Activated T-helper 1 cell treated with anti-CD3 and anti-CD28 coated beads, Interleukin-12 subunit alpha, Interleukin-12 subunit beta, Interleukin-2, Interleukin-4 antibody, amounts not matched to agents 30 ng/mL and 10 ng/mL and 1 ng/mL, durations not matched to agents 14 hours and 24 hours and 36 hours (primary cell): ENCODE data around the gene HES5. TPM values are rescaled to one million over a fixed set of nuclear protein-coding genes. Genes with fewer than 3 reads are reported as not detected.

Experiments
- DNase-seq: peaks from one replicate; pipeline ENCODE4 v3.0.0; 2021; ENCODE audit warnings: low spot score
- H3K27ac Mint-ChIP-seq: one replicate; pipeline ENCODE4 v1.8.0; 2021; ENCODE audit warnings: mild to moderate bottlenecking, mixed read lengths
- H3K27me3 Mint-ChIP-seq: one replicate; pipeline ENCODE4 v1.8.0; 2022; ENCODE audit warnings: mild to moderate bottlenecking, moderate library complexity, mixed read lengths; ENCODE audit not compliant: insufficient read depth
- H3K36me3 Mint-ChIP-seq: one replicate; pipeline ENCODE4 v1.8.0; 2021; ENCODE audit warnings: low read depth, mixed read lengths
- H3K4me1 Mint-ChIP-seq: one replicate; pipeline ENCODE4 v1.8.0; 2021; ENCODE audit warnings: low read depth, mixed read lengths
- H3K4me3 Mint-ChIP-seq: one replicate; pipeline ENCODE4 v1.8.0; 2021; ENCODE audit warnings: mild to moderate bottlenecking, moderate library complexity, mixed read lengths
- H3K9me3 Mint-ChIP-seq: one replicate; pipeline ENCODE4 v1.8.0; 2021; ENCODE audit warnings: mixed read lengths
- intact Hi-C: fragments of 100-400 bp; cut with micrococcal nuclease; formaldehyde crosslinking; loops from one replicate; pipeline ENCODE4 v1.15.1; 2024
- total RNA-seq: library from RNA; stranded (reverse); gene quantifications from 2 replicates; pipeline ENCODE4 v1.2.3, GENCODE V29; 2022

Gene HES5
- total RNA-seq, 1 donor from 2014 or later: not detected

- peaks cover 15% of the 10 kb centered on the region for H3K27me3 Mint-ChIP-seq
- intact Hi-C loops: no loop called here
- H3K4me1 Mint-ChIP-seq: no peaks in the 10 kb centered on the region
- H3K9me3 Mint-ChIP-seq: no peaks in the 10 kb centered on the region
- H3K4me3 Mint-ChIP-seq: no peak overlapping the region
- no peaks in the 10 kb centered on the region for H3K36me3 Mint-ChIP-seq
- H3K27ac Mint-ChIP-seq: no peak overlapping the region
- no peak for DNase-seq
Measured at GRCh38 chr1:2539312-2539907, 9.3 kb upstream of the HES5 start.

GRCh38 chr1:2538872-2539271 is 8.8 kb upstream of the HES5 start:
- Mint-ChIP-seq H3K4me1 (no peaks in the 10 kb centered on the region), H3K27me3 (peaks cover 18% of the 10 kb centered on the region), H3K4me3 (no peak overlapping the region), H3K27ac (no peak overlapping the region), H3K9me3 (no peaks in the 10 kb centered on the region), H3K36me3 (no peaks in the 10 kb centered on the region)
- intact Hi-C loops: no loop called here
- no peak for DNase-seq

GRCh38 chr1:2538376-2538775 is 8.3 kb upstream of the HES5 start:
- intact Hi-C loops: no loop called here
- H3K27me3 Mint-ChIP-seq: peaks cover 20% of the 10 kb centered on the region
- H3K4me3 Mint-ChIP-seq: no peak overlapping the region
- no peaks in the 10 kb centered on the region for H3K4me1 Mint-ChIP-seq
- no peaks in the 10 kb centered on the region for H3K9me3 Mint-ChIP-seq
- no peaks in the 10 kb centered on the region for H3K36me3 Mint-ChIP-seq
- H3K27ac Mint-ChIP-seq: no peak overlapping the region
- DNase-seq: no peak

GRCh38 chr1:2537784-2538115 is 7.7 kb upstream of the HES5 start:
- H3K9me3 Mint-ChIP-seq: no peaks in the 10 kb centered on the region
- intact Hi-C loops: no loop called here
- H3K4me3 Mint-ChIP-seq: no peak overlapping the region
- peaks cover 23% of the 10 kb centered on the region for H3K27me3 Mint-ChIP-seq
- H3K27ac Mint-ChIP-seq: no peak overlapping the region
- H3K4me1 Mint-ChIP-seq: no peaks in the 10 kb centered on the region
- no peaks in the 10 kb centered on the region for H3K36me3 Mint-ChIP-seq
- DNase-seq: no peak

- Mint-ChIP-seq H3K27ac (no peak overlapping the region), H3K4me1 (no peaks in the 10 kb centered on the region), H3K9me3 (no peaks in the 10 kb centered on the region), H3K27me3 (peaks cover 20% of the 10 kb centered on the region), H3K4me3 (no peak overlapping the region), H3K36me3 (no peaks in the 10 kb centered on the region)
- intact Hi-C loops: no loop called here
- DNase-seq: no peak
Measured at GRCh38 chr1:2535981-2536380, 5.9 kb upstream of the HES5 start.

GRCh38 chr1:2535455-2535854 is 5.4 kb upstream of the HES5 start:
- Mint-ChIP-seq H3K27me3 (peaks cover 22% of the 10 kb centered on the region), H3K4me3 (no peak overlapping the region), H3K36me3 (no peaks in the 10 kb centered on the region), H3K9me3 (no peaks in the 10 kb centered on the region), H3K27ac (no peak overlapping the region), H3K4me1 (no peaks in the 10 kb centered on the region)
- no peak for DNase-seq
- intact Hi-C loops: no loop called here

- H3K4me1 Mint-ChIP-seq: no peaks in the 10 kb centered on the region
- peaks cover 22% of the 10 kb centered on the region for H3K27me3 Mint-ChIP-seq
- intact Hi-C loops: no loop called here
Measured at GRCh38 chr1:2534687-2535441, 4.8 kb upstream of the HES5 start.

GRCh38 chr1:2534315-2534686 is 4.2 kb upstream of the HES5 start:
- Mint-ChIP-seq H3K9me3 (no peaks in the 10 kb centered on the region), H3K27me3 (peaks cover 22% of the 10 kb centered on the region), H3K4me3 (no peak overlapping the region), H3K4me1 (no peaks in the 10 kb centered on the region), H3K36me3 (no peaks in the 10 kb centered on the region), H3K27ac (no peak overlapping the region)
- intact Hi-C loops: no loop called here
- DNase-seq: no peak

More at GRCh38 chr1:2534687-2535441, 4.8 kb upstream of the HES5 start:
- DNase-seq: no peak
- Mint-ChIP-seq H3K4me3 (no peak overlapping the region), H3K27ac (no peak overlapping the region), H3K9me3 (no peaks in the 10 kb centered on the region), H3K36me3 (no peaks in the 10 kb centered on the region)

GRCh38 chr1:2533365-2533764 is 3.3 kb upstream of the HES5 start:
- H3K27ac Mint-ChIP-seq: no peak overlapping the region
- H3K9me3 Mint-ChIP-seq: no peaks in the 10 kb centered on the region
- H3K4me3 Mint-ChIP-seq: no peak overlapping the region
- peaks cover 25% of the 10 kb centered on the region for H3K27me3 Mint-ChIP-seq
- no peaks in the 10 kb centered on the region for H3K36me3 Mint-ChIP-seq
- DNase-seq: no peak
- intact Hi-C loops: no loop called here
- H3K4me1 Mint-ChIP-seq: no peaks in the 10 kb centered on the region

- peaks cover 24% of the 10 kb centered on the region for H3K27me3 Mint-ChIP-seq
- no peaks in the 10 kb centered on the region for H3K4me1 Mint-ChIP-seq
- intact Hi-C loops: no loop called here
- DNase-seq: no peak
- H3K27ac Mint-ChIP-seq: no peak overlapping the region
- no peaks in the 10 kb centered on the region for H3K36me3 Mint-ChIP-seq
- no peaks in the 10 kb centered on the region for H3K9me3 Mint-ChIP-seq
- H3K4me3 Mint-ChIP-seq: no peak overlapping the region
Measured at GRCh38 chr1:2532485-2533160, 2.6 kb upstream of the HES5 start.

- H3K4me3 Mint-ChIP-seq: no peak overlapping the region
- intact Hi-C loops: no loop called here
- H3K36me3 Mint-ChIP-seq: no peaks in the 10 kb centered on the region
- H3K27ac Mint-ChIP-seq: no peak overlapping the region
- DNase-seq: no peak
- peaks cover 7% of the 10 kb centered on the region for H3K4me1 Mint-ChIP-seq
- peaks cover 28% of the 10 kb centered on the region for H3K27me3 Mint-ChIP-seq
- H3K9me3 Mint-ChIP-seq: no peaks in the 10 kb centered on the region
Measured at GRCh38 chr1:2530513-2531361, 674 bp upstream of the HES5 start.

GRCh38 chr1:2528966-2529783 is 888 bp downstream of the HES5 start:
- Mint-ChIP-seq H3K4me1 (peaks cover 18% of the 10 kb centered on the region), H3K27me3 (peaks cover 28% of the 10 kb centered on the region), H3K27ac (no peak overlapping the region), H3K4me3 (peak overlapping the region; percentile 59), H3K36me3 (no peaks in the 10 kb centered on the region), H3K9me3 (no peaks in the 10 kb centered on the region)
- intact Hi-C loops: loop anchor here (10.0 kb wide), 3 partner anchors 234 to 394 kb away; no protein-coding TSS in a partner anchor
- no peak for DNase-seq
